ENCODE results near the gene ZSCAN29. TPM values are rescaled to one million over a fixed set of nuclear protein-coding genes. Genes with fewer than 3 reads are reported as not detected.
A peak's percentile ranks its signal among the peaks of the same experiment; 100 is the strongest.

ZSCAN29 gene
- polyA plus RNA-seq, 6 donors from 2014 or later: 3.9 to 14.2 (median 9.7) TPM

DNA sequence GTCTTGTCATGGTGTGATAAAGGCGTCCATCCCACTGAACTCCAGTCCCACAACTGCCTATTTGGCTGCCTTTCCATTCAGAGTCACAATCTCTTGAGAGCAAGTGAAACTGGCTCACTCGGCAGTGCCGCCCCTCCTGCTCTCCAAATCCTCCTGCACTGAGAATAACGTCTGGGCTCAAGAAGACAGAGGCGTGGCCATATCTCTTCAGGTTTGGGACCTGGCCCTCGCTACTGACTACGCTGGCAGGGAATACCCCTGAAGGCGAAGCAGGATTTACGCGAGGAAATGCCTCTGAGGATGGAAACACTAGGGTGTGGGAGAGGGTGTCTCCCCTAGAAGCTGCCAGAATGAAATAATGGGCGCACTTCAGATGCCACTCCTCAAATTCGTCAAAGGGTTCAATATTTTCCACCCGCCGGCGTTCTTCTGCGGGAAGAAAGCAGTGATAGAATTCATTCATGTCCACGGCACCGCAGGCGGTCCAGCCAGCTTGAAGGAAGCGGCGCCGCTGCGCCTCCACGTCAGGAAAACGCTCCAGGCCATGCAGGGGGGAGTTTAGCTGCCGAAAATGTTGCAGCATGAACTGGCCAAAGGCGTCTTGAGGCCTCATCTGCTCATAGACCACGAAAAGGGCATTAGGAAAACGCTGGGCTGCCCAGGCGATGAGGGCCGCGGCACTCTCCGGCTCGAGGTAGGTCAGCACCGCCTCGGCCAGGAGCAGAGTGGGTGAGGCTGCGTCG, 41.5 kb downstream of the ZSCAN29 start:
- ATAC-seq (ENCODE audit: low read depth in 2 of 2) (no peak), DNase-seq (peak; percentile 2)
- peaks cover 26 to 35% (median 29%) of the 10 kb centered on the region in 3 donors for H3K4me1 Mint-ChIP-seq

DNA sequence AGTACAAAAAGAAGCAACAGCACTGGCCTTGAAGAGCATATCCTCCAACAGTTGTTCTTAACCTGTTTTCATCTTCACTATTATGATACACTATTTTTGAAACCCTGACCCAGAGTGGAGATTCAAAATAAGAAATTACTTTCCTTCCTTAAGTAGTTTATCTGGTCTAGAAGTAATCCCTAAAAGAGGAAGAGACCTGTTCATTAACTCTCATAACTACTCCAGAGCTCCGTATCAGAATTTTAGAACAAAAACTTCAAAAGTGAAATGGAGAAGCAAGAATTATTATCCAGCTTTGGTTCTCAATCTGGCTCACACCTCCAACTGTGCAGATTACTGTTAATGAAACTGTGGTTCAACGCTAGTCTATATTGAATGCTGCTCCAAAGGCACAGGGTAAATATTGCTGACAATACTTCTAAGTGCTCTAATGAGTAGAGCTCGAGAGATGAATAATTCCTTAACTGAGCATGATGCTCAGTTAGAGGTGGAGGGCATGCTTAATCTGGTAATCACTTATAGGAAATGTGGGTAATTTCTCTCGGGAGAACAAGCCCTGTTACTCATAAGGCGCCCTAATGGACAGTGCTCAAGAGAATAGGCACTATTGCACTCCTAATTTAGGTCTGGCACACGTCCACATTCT, 45.7 kb downstream of the ZSCAN29 start:
- ATAC-seq (ENCODE audit: low read depth in 2 of 2): no peak
- Mint-ChIP-seq H3K36me3 (no peaks in the 10 kb centered on the region), H3K27me3 (no peaks in the 10 kb centered on the region), H3K4me1 (peaks cover 15 to 26% (median 15%) of the 10 kb centered on the region in 3 donors), H3K27ac (no peak overlapping the region), H3K4me3 (peak overlapping the region in 1 of 8 donors; percentile 30), H3K9me3 (no peaks in the 10 kb centered on the region)
- no peak for DNase-seq

More for the DNA sequence above, 41.5 kb downstream of the ZSCAN29 start:
- Mint-ChIP-seq H3K36me3 (peaks cover 0 to 10% of the 10 kb centered on the region in 2 donors), H3K9me3 (no peaks in the 10 kb centered on the region), H3K27ac (peak overlapping the region; percentile 85 to 100 (median 99)), H3K4me3 (peak overlapping the region; percentile 93 to 100 (median 98)), H3K27me3 (peaks cover 0 to 6% (median 4%) of the 10 kb centered on the region in 3 donors)

- Mint-ChIP-seq H3K36me3 (no peaks in the 10 kb centered on the region), H3K4me3 (no peak overlapping the region), H3K27ac (no peak overlapping the region), H3K27me3 (peaks cover 11 to 18% (median 15%) of the 10 kb centered on the region in 3 donors), H3K9me3 (no peaks in the 10 kb centered on the region), H3K4me1 (peaks cover 0 to 2% (median 0%) of the 10 kb centered on the region in 3 donors)
- DNase-seq (no peak), ATAC-seq (ENCODE audit: low read depth in 2 of 2) (no peak)
Observed at GRCh38 chr15:43318990-43319771, 51.7 kb downstream of the ZSCAN29 start.

DNA sequence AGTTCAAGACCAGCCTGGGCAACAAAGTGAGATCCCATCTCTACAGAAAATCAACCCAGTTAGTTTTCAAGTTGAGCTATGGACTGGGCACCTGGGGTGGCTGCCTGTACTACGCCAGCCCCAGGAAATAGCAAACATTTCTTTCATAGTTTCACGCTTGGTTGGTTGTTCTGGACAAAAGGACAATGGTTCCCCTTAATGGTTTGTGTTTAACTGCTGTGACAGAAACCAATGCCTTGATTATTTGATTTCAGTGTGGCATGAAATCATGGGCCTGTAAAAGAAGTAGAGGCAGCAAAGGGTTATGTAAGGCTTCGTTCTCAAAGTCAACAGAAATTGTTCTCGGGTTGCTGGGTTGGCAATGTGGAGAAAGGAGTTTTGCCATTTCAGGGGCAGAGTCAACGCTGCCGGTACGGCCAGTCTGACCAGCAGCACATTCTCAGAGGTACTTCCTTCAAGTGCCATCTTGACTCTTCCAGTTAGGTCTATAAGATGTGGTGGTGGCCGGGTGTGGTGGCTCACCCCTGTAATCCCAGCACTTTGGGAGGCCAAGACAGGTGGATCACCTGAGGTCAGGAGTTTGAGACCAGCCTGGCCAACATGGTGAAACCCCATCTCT, 53.2 kb downstream of the ZSCAN29 start:
- no peaks in the 10 kb centered on the region for H3K4me1 Mint-ChIP-seq
- no peak overlapping the region for H3K4me3 Mint-ChIP-seq
- DNase-seq: no peak
- no peaks in the 10 kb centered on the region for H3K36me3 Mint-ChIP-seq
- H3K27ac Mint-ChIP-seq: no peak overlapping the region
- ATAC-seq (ENCODE audit: low read depth in 2 of 2): no peak
- peaks cover 20 to 29% (median 21%) of the 10 kb centered on the region in 3 donors for H3K27me3 Mint-ChIP-seq
- no peaks in the 10 kb centered on the region for H3K9me3 Mint-ChIP-seq

DNA sequence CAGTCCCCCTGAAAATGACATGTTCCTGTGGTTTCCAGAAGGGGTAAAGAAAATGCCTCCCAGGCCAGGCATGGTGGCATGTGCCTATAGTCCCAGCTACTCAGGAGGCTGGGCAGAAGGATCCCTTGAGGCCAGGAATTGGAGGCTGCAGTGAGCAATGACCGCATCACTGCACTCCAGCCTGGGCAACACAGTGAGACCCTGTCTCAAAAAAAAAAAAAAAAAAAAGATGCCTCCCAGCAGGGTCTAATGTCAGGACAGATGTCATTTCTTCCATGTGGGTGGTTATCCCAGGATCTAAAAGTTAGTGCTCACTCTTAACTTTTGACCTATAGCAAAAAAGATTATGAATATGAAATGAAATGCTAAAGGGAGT, 53.9 kb downstream of the ZSCAN29 start:
- no peaks in the 10 kb centered on the region for H3K36me3 Mint-ChIP-seq
- ATAC-seq (ENCODE audit: low read depth in 2 of 2) (no peak), DNase-seq (no peak)
- H3K27ac Mint-ChIP-seq: no peak overlapping the region
- H3K9me3 Mint-ChIP-seq: no peaks in the 10 kb centered on the region
- peaks cover 21 to 36% (median 22%) of the 10 kb centered on the region in 3 donors for H3K27me3 Mint-ChIP-seq
- no peaks in the 10 kb centered on the region for H3K4me1 Mint-ChIP-seq
- H3K4me3 Mint-ChIP-seq: peak overlapping the region in 1 of 8 donors; percentile 42

DNA sequence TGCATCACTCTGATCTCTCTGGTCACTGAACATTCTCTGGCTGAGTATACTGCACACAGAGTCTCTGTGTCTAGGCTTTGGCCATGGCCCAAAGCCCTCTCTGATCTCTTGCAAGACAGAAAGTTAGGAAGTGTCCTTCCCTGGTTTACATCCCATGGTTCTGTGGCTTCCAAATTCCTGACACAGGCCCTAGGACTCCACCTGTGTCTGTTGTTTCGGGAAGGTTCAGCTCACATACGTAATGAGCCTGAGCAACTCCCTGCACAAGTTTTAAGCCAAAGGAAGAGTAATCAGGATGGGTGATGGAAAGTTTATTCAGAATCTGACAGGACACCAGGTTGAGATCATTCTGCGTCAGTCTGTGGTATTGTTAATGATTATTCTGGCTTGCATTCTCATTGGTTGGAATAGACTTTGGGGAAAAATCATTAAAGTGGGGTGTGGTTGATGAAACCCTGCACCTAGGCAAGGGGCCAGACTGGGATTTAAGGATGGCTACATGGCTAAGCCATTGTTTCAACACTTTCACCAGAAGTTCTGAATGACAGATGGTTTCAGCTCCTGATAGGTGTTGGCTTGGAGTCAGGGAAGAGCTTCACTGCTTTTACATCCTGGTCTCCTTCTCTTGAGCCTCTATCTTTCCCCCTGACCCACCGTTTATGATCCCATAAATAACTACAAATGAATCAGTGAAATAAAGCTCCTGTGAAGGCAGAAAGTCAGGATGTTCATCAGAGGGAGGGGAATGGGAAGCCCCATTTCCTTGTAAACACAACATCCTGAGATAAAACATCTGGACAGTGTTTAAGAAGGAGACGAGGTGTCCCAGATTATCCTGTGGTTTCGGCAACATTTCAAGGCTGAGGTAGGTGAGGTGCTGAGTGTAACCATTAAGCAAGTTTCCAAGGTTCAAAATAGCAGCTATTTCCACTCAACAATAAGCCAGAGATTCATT, 54.5 kb downstream of the ZSCAN29 start:
- Mint-ChIP-seq H3K9me3 (no peaks in the 10 kb centered on the region), H3K4me3 (no peak overlapping the region)

DNA sequence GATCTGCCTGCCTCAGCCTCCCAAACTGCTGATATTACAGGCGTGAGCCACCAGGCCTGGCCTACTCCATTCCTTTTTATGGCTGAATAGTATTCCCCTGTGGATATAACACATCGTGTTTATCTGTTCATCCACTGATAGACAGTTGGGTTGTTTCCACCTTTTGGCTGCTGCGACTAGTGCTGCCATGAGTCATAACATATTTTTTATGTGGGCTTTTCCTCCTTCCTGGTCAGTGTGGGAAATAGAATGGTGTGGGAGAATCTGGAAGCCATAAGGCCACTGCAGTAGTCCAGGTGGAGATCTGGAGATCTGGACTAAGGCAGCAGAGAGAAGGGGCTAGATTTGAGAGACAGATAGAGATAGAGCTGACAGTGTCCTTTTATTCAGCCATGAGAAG, 56.7 kb downstream of the ZSCAN29 start:
- no peaks in the 10 kb centered on the region for H3K9me3 Mint-ChIP-seq
- no peaks in the 10 kb centered on the region for H3K4me1 Mint-ChIP-seq
- H3K27me3 Mint-ChIP-seq: peaks cover 39 to 60% (median 42%) of the 10 kb centered on the region in 3 donors
- no peak for DNase-seq
- no peaks in the 10 kb centered on the region for H3K36me3 Mint-ChIP-seq
- ATAC-seq (ENCODE audit: low read depth in 2 of 2): no peak
- H3K27ac Mint-ChIP-seq: no peak overlapping the region
- H3K4me3 Mint-ChIP-seq: no peak overlapping the region

More for the DNA sequence above, 54.5 kb downstream of the ZSCAN29 start:
- Mint-ChIP-seq H3K4me1 (no peaks in the 10 kb centered on the region), H3K36me3 (no peaks in the 10 kb centered on the region), H3K27me3 (peaks cover 25 to 42% (median 29%) of the 10 kb centered on the region in 3 donors), H3K27ac (no peak overlapping the region)
- no peak for DNase-seq
- no peak for ATAC-seq (ENCODE audit: low read depth in 2 of 2)

- no peaks in the 10 kb centered on the region for H3K36me3 Mint-ChIP-seq
- no peaks in the 10 kb centered on the region for H3K9me3 Mint-ChIP-seq
- no peak for DNase-seq
- ATAC-seq (ENCODE audit: low read depth in 2 of 2): no peak
- H3K27ac Mint-ChIP-seq: no peak overlapping the region
- H3K4me1 Mint-ChIP-seq: no peaks in the 10 kb centered on the region
- peaks cover 50 to 75% (median 55%) of the 10 kb centered on the region in 3 donors for H3K27me3 Mint-ChIP-seq
- H3K4me3 Mint-ChIP-seq: peak overlapping the region in 1 of 8 donors; percentile 62
Observed at GRCh38 chr15:43312378-43312777, 58.5 kb downstream of the ZSCAN29 start.

Other genes starting within 250 kb of the ZSCAN29 start
- gene TMEM62, start 237.5 kb downstream of the ZSCAN29 start, polyA plus RNA-seq (ENCODE audit: low read depth in 6 of 6): 10 to 100 TPM; 17.2 to 27.8 (median 25.2) TPM
- gene CCNDBP1, start 185.6 kb downstream of the ZSCAN29 start, polyA plus RNA-seq (ENCODE audit: low read depth in 6 of 6): 100 to 1,000 TPM; 188 to 255 (median 234) TPM
- under 1 TPM in 1 of 6 donors, not detected in 5; 0.17 TPM for gene EPB42, start 150.0 kb downstream of the ZSCAN29 start, polyA plus RNA-seq (ENCODE audit: low read depth in 6 of 6)
- not detected for gene TGM5, start 104.1 kb downstream of the ZSCAN29 start, polyA plus RNA-seq (ENCODE audit: low read depth in 6 of 6)
- not detected for gene TGM7, start 68.8 kb downstream of the ZSCAN29 start, polyA plus RNA-seq (ENCODE audit: low read depth in 6 of 6)
- 1 to 10 TPM; 1.8 to 5.9 (median 4.7) TPM for gene LCMT2, start 40.5 kb downstream of the ZSCAN29 start, polyA plus RNA-seq (ENCODE audit: low read depth in 6 of 6)
- gene TUBGCP4, start 58 bp upstream of the ZSCAN29 start, polyA plus RNA-seq (ENCODE audit: low read depth in 6 of 6): 10 to 100 TPM in 5 of 6 donors, 1 to 10 TPM in 1; 3.1 to 16.5 (median 11.3) TPM
- gene TP53BP1, start 122.1 kb upstream of the ZSCAN29 start, polyA plus RNA-seq (ENCODE audit: low read depth in 6 of 6): 10 to 100 TPM in 4 of 6 donors, 1 to 10 TPM in 2; 9.2 to 13.7 (median 11.4) TPM
- gene MAP1A, start 146.6 kb upstream of the ZSCAN29 start, polyA plus RNA-seq (ENCODE audit: low read depth in 6 of 6): under 1 TPM in 3 of 6 donors, not detected in 3; 0.03 to 0.29 (median 0.05) TPM
- gene PPIP5K1, start 219.2 kb upstream of the ZSCAN29 start, polyA plus RNA-seq (ENCODE audit: low read depth in 6 of 6): 10 to 100 TPM in 2 of 6 donors, 1 to 10 TPM in 4; 4.2 to 19.9 (median 6.5) TPM
- gene CKMT1B, start 223.0 kb upstream of the ZSCAN29 start, polyA plus RNA-seq (ENCODE audit: low read depth in 6 of 6): not detected
- not detected for gene STRC, start 247.8 kb upstream of the ZSCAN29 start, polyA plus RNA-seq (ENCODE audit: low read depth in 6 of 6)

All from naive B cell (primary cell).